AG09309 (cell line): ENCODE measurements around the gene MYADM.

Experiments
- DNase-seq: peaks from one replicate; pipeline ENCODE4 v3.0.0-alpha.2; 2010; ENCODE audit warnings: low read depth
- H3K4me3 ChIP-seq: 2 replicates; pipeline ENCODE4 v1.5.1; 2011; ENCODE audit warnings: mild to moderate bottlenecking, low read depth, low read length, moderate library complexity; ENCODE audit not compliant: control insufficient read depth
- TF ChIP-seq, protein P1 (sequence below): IDR thresholded peaks from 2 replicates; pipeline ENCODE4 v1.5.1; 2011; ENCODE audit warnings: mild to moderate bottlenecking, low read depth, low read length, inconsistent platforms; ENCODE audit not compliant: insufficient read depth, control insufficient read depth; ENCODE audit errors: missing control alignments

MYADM gene

GRCh38 chr19:53881482-53882390 is 14.1 kb downstream of the MYADM start, which contains the start of gene PRKCG:
PRKCG (plus strand) TSS chr19:53882197; CDS start chr19:53882495, 298 bp downstream.
- H3K4me3 ChIP-seq = peak within 1 kb of the TSS; percentile 18

GRCh38 chr19:53882391-53883050 is 14.8 kb downstream of the MYADM start:
- no peak overlapping the region for H3K4me3 ChIP-seq
- DNase-seq = no peak
- TF ChIP-seq, protein P1, sequence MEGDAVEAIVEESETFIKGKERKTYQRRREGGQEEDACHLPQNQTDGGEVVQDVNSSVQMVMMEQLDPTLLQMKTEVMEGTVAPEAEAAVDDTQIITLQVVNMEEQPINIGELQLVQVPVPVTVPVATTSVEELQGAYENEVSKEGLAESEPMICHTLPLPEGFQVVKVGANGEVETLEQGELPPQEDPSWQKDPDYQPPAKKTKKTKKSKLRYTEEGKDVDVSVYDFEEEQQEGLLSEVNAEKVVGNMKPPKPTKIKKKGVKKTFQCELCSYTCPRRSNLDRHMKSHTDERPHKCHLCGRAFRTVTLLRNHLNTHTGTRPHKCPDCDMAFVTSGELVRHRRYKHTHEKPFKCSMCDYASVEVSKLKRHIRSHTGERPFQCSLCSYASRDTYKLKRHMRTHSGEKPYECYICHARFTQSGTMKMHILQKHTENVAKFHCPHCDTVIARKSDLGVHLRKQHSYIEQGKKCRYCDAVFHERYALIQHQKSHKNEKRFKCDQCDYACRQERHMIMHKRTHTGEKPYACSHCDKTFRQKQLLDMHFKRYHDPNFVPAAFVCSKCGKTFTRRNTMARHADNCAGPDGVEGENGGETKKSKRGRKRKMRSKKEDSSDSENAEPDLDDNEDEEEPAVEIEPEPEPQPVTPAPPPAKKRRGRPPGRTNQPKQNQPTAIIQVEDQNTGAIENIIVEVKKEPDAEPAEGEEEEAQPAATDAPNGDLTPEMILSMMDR = no peak

More at GRCh38 chr19:53881482-53882390, 14.1 kb downstream of the MYADM start, which contains the start of gene PRKCG:
- DNase-seq = no peak
- TF ChIP-seq, protein P1 = peak; percentile 38

DNA sequence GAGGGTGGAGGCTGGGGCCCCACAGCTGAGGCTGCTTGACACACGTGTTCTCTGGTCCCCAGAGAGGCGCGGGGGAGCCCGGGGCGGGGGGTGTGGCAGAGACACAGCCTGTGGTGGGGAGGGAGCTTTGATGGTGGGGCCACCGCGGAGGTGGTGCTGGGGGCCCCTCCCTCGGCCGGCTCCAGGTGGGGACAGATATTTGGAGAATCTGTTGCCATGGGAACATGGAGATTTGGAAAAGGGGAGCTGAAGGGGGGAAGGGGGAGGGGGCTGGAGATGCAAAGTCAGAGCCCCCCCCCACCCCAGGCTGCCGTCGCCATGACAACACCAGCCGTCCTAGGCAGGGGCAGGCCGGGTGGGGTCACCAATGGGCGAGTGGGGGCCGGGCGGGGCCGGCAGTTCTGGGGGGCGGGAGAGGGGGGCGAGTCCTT is 15.6 kb downstream of the MYADM start:
- TF ChIP-seq, protein P1 = no peak
- DNase-seq = no peak
- H3K4me3 ChIP-seq = no peak overlapping the region

GRCh38 chr19:53883741-53884140 is 16.1 kb downstream of the MYADM start:
- DNase-seq = no peak
- no peak overlapping the region for H3K4me3 ChIP-seq
- TF ChIP-seq, protein P1 = no peak

GRCh38 chr19:53884256-53884655 is 16.6 kb downstream of the MYADM start:
- TF ChIP-seq, protein P1 = no peak
- no peak for DNase-seq
- H3K4me3 ChIP-seq = no peak overlapping the region

DNA sequence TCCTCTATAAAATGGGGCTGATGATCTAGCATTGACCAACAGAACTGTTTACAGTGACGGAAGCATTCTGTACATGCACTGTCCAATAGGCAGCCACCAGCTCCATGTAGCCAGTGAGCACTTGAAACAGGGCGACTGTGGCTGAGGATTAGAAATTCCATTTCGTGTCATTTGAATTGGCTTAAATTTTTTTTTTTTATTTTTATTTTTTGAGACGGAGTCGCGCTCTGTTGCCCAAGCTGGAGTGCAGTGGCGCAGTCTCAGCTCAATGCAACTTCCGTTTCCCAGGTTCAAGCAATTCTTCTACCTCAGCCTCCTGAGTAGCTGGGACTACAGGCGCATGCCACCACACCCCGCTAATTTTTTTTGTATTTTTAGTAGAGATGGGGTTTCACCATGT is 17.4 kb downstream of the MYADM start:
- DNase-seq = no peak
- TF ChIP-seq, protein P1 = no peak
- no peak overlapping the region for H3K4me3 ChIP-seq
